ENCODE data around the gene TNKS1BP1.

TNKS1BP1 gene

GRCh38 chr11:57310630-57311086 lies 14.1 kb downstream of the TNKS1BP1 start:
- DNase-seq (ENCODE audit: low read depth): peak; percentile 88
- peak overlapping the region; percentile 52 for H3K4me3 ChIP-seq (ENCODE audit: low read length)
- TF ChIP-seq, protein P1, sequence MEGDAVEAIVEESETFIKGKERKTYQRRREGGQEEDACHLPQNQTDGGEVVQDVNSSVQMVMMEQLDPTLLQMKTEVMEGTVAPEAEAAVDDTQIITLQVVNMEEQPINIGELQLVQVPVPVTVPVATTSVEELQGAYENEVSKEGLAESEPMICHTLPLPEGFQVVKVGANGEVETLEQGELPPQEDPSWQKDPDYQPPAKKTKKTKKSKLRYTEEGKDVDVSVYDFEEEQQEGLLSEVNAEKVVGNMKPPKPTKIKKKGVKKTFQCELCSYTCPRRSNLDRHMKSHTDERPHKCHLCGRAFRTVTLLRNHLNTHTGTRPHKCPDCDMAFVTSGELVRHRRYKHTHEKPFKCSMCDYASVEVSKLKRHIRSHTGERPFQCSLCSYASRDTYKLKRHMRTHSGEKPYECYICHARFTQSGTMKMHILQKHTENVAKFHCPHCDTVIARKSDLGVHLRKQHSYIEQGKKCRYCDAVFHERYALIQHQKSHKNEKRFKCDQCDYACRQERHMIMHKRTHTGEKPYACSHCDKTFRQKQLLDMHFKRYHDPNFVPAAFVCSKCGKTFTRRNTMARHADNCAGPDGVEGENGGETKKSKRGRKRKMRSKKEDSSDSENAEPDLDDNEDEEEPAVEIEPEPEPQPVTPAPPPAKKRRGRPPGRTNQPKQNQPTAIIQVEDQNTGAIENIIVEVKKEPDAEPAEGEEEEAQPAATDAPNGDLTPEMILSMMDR (conservative IDR thresholded peaks at IDR 0.05; ENCODE audit: low read depth, low read length): no peak

DNA sequence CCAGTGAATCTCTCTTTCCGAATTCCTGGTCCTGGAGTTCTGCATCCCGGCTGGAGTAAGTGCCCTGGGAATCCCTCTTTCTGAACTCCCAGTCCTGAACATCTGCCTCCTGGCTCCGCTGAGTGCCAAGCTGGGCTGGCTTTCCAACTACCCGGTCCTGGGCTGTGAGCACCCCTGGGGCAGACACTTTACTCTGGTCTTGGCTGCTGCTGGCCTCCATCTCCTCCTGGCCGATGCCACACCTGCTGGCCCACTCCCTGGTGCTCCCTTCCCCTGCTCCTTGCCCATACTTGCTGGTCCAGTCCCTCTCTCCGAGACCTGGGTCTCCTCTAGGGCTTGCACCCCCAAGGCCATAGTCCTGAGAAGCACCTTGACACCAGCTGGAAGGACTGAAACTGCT lies 14.7 kb downstream of the TNKS1BP1 start:
- peak overlapping the region; percentile 52 for H3K4me3 ChIP-seq (ENCODE audit: low read length)
- TF ChIP-seq, protein P1 (conservative IDR thresholded peaks at IDR 0.05; ENCODE audit: low read depth, low read length): no peak
- no peak for DNase-seq (ENCODE audit: low read depth)

DNA sequence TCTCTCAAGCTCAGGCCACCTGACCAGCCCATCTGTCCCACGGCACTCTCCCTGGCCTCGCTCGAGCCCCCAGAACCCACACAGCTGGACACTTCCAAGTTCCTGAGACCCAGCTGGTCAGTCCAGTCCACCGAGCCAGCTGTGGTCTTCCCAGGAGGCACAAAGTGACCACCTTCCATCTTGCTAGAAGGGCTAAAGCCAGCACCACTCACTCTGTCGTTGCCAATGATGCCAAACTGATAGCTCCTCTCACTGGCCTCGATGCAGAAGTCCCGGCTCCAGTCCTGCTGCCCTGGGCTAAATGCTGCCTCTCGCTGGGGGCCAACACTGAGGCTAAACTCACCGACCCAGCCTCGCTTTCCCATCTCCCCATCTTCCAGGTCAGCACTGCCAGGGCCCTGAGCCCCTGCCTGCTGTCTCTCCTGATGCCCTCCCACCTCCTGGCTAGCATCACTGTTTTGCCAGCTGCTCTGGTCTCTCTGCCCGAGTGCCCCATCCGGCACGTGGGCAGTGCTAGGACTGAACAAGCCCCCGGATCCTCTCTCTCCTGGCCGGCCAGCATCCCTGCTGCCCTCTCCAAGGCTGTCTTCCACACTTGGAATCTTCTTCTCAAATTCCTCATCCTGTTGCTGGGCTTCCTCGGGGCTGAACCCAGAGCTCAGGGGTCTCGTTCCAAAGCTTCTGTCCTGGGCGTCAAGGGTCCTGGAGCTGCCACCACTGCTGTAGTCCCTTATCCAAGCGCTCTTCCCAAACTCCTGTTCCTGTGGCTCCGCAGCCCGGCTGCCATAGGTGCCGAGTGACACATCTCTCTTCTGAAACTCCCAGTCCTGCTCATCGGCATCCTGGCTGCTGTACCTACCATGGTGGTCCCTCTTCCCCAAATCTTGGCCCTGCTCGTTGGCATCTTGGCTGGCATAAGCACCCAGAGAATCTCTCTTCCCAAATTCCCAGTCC lies 15.4 kb downstream of the TNKS1BP1 start:
- DNase-seq (ENCODE audit: low read depth): no peak
- TF ChIP-seq, protein P1 (conservative IDR thresholded peaks at IDR 0.05; ENCODE audit: low read depth, low read length): no peak
- H3K4me3 ChIP-seq (ENCODE audit: low read length): no peak overlapping the region

DNA sequence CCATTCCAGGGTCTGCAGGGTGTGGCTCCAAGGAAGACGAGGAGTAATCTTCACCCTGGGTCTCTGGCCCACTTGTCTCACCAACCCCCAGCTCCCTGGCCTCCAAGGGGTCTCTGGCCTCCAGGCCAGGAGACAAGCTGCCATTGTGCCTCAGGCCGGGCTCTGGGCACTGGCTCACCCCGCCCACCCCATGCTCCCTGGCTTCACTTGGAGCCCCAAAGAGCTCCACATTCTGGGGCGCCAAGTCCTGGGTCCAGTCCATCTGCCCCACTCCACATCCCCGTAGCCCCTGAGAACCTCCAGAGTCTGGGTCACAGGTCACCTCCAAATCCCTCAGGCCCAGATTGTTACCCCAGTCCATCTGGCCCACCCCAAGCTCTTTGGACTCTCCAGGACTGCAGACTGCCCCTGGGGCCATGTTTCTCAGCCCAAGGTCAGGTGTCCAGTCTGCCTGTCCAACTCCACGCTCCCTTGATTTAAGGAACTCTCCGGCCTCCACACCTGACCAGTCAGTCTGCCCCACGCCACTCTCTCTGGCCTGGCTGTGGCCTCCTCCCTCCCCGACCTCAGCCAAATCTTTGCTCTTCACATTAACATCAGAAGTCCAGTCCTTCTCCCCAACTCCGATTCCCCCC lies 16.2 kb downstream of the TNKS1BP1 start:
- DNase-seq (ENCODE audit: low read depth): no peak
- H3K4me3 ChIP-seq (ENCODE audit: low read length): no peak overlapping the region
- TF ChIP-seq, protein P1 (conservative IDR thresholded peaks at IDR 0.05; ENCODE audit: low read depth, low read length): no peak

GRCh38 chr11:57307666-57308270 lies 17.0 kb downstream of the TNKS1BP1 start:
- no peak for DNase-seq (ENCODE audit: low read depth)
- TF ChIP-seq, protein P1 (conservative IDR thresholded peaks at IDR 0.05; ENCODE audit: low read depth, low read length): no peak
- H3K4me3 ChIP-seq (ENCODE audit: low read length): no peak overlapping the region

GRCh38 chr11:57306940-57307565 lies 17.7 kb downstream of the TNKS1BP1 start:
- no peak overlapping the region for H3K4me3 ChIP-seq (ENCODE audit: low read length)
- TF ChIP-seq, protein P1 (conservative IDR thresholded peaks at IDR 0.05; ENCODE audit: low read depth, low read length): no peak
- no peak for DNase-seq (ENCODE audit: low read depth)
